ENCODE results near the gene UBE4B. TPM values are rescaled to one million over a fixed set of nuclear protein-coding genes. Genes with fewer than 3 reads are reported as not detected.
A peak's percentile ranks its signal among the peaks of the same experiment; 100 is the strongest.

The UBE4B gene
- total and polyA plus RNA-seq, 2 of the 13 experiments (the other 11 are each of a cell fraction or from before 2014, with no cell fraction given) = 15.2 to 24.8 TPM

- no peak; the same call in 1 of the 2 replicates for TF ChIP-seq ZNF264 (CRISPR knock-in tag; IDR thresholded peaks at IDR 0.05)
- TF ChIP-seq ZGPAT (CRISPR knock-in tag; IDR thresholded peaks at IDR 0.05) = peak; percentile 48
- TF ChIP-seq ZNF354B (CRISPR knock-in tag; IDR thresholded peaks at IDR 0.05) = no peak
- TF ChIP-seq BCL6 (CRISPR knock-in tag; IDR thresholded peaks at IDR 0.05) = no peak
- no peak for TF ChIP-seq MIXL1 (CRISPR knock-in tag; IDR thresholded peaks at IDR 0.05)
- peak; percentile 30; the same call in 1 of the 2 replicates for TF ChIP-seq KMT2A (CRISPR knock-in tag; IDR thresholded peaks at IDR 0.05)
- TF ChIP-seq ZNF557 (CRISPR knock-in tag; IDR thresholded peaks at IDR 0.05) = 0 out of 2 replicates have a peak, but pooled peaks have one; percentile 34
- no peak for TF ChIP-seq GRHL1 (CRISPR knock-in tag; conservative IDR thresholded peaks at IDR 0.05)
- 0 out of 2 replicates have a peak, but pooled peaks have one; percentile 10 for TF ChIP-seq RARA (CRISPR knock-in tag; IDR thresholded peaks at IDR 0.05)
- TF ChIP-seq NCOA5 (CRISPR knock-in tag; IDR thresholded peaks at IDR 0.05) = no peak
- no peak for TF ChIP-seq ZNF431 (CRISPR knock-in tag; IDR thresholded peaks at IDR 0.05; ENCODE audit: borderline replicate concordance, low read depth)
- TF ChIP-seq SNAPC2 (CRISPR knock-in tag; IDR thresholded peaks at IDR 0.05) = no peak
- TF ChIP-seq PITX1 (CRISPR knock-in tag; IDR thresholded peaks at IDR 0.05) = no peak
- TF ChIP-seq ZNF121 (CRISPR knock-in tag; IDR thresholded peaks at IDR 0.05) = 0 out of 2 replicates have a peak, but pooled peaks have one; percentile 19
- no peak for TF ChIP-seq ZXDC (CRISPR knock-in tag; IDR thresholded peaks at IDR 0.05)
- TF ChIP-seq ZNF234 (CRISPR knock-in tag; conservative IDR thresholded peaks at IDR 0.05) = no peak
- no peak for TF ChIP-seq ZFAT (CRISPR knock-in tag; conservative IDR thresholded peaks at IDR 0.05)
- TF ChIP-seq ZNF747 (CRISPR knock-in tag; IDR thresholded peaks at IDR 0.05; ENCODE audit: borderline replicate concordance) = no peak
- TF ChIP-seq SALL1 (CRISPR knock-in tag; IDR thresholded peaks at IDR 0.05) = peak; percentile 63; the same call in 1 of the 2 replicates
- no peak for TF ChIP-seq BRF2 (CRISPR knock-in tag; IDR thresholded peaks at IDR 0.05)
- peak; percentile 73 for TF ChIP-seq ZBTB38 (CRISPR knock-in tag; IDR thresholded peaks at IDR 0.05)
- TF ChIP-seq ZNF570 (CRISPR knock-in tag; IDR thresholded peaks at IDR 0.05; ENCODE audit: borderline replicate concordance) = no peak
- TF ChIP-seq ZFP37 (CRISPR knock-in tag; IDR thresholded peaks at IDR 0.05; ENCODE audit: borderline replicate concordance) = no peak
- no peak for TF ChIP-seq NCOR1 (IDR thresholded peaks at IDR 0.05; ENCODE audit: borderline replicate concordance, low read length)
Measured at GRCh38 chr1:10032590-10033358, at the start of gene UBE4B (continued).

All from HepG2 (cell line).